NT2/D1 (cell line): ENCODE results near the gene SYT1.

Source experiments
- SUZ12 ChIP-seq: IDR thresholded peaks from 2 replicates; pipeline ENCODE4 v1.6.1; 2011; ENCODE audit not compliant: insufficient read length, insufficient read depth; ENCODE audit errors: extremely low read depth
- YY1 ChIP-seq: IDR thresholded peaks from 2 replicates; pipeline ENCODE4 v1.6.1; 2011; ENCODE audit not compliant: insufficient read length, insufficient read depth
- ZNF274 ChIP-seq: IDR thresholded peaks from 2 replicates; pipeline ENCODE4 v1.6.1; 2011; ENCODE audit warnings: mild to moderate bottlenecking, low read depth, low read length

DNA sequence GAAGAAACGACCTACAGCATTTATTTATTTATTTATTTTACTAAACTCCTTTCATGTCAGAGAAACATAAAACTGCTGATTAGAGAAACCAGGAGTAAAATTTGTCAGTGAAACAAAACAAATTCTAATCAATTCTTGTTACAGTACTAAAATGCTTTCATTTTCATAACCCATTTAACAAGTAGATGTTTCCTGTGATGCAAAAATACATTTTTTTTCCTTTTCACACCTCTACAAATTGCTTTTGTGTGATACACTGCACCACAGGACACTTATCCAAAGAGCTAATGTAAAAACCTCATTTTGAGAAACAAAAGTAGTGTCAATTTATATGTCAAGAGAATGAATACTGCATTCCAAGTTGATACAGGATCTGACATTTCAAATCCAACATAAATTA is 155.1 kb downstream of the SYT1 start:
- TF ChIP-seq SUZ12 (no peak), YY1 (no peak), ZNF274 (no peak)
